GM19397 (cell line): ENCODE measurements around the gene ISX.

Experiments used
- ATAC-seq: cut with Tn5 transposase; IDR thresholded peaks from one replicate; pipeline ENCODE4 v1.9.1; 2021; ENCODE audit warnings: mild to moderate bottlenecking, moderate library complexity; ENCODE audit not compliant: unreplicated experiment

The ISX gene

GRCh38 chr22:35051791-35052190, 14.2 kb upstream of the ISX start:
- ATAC-seq = no peak

DNA sequence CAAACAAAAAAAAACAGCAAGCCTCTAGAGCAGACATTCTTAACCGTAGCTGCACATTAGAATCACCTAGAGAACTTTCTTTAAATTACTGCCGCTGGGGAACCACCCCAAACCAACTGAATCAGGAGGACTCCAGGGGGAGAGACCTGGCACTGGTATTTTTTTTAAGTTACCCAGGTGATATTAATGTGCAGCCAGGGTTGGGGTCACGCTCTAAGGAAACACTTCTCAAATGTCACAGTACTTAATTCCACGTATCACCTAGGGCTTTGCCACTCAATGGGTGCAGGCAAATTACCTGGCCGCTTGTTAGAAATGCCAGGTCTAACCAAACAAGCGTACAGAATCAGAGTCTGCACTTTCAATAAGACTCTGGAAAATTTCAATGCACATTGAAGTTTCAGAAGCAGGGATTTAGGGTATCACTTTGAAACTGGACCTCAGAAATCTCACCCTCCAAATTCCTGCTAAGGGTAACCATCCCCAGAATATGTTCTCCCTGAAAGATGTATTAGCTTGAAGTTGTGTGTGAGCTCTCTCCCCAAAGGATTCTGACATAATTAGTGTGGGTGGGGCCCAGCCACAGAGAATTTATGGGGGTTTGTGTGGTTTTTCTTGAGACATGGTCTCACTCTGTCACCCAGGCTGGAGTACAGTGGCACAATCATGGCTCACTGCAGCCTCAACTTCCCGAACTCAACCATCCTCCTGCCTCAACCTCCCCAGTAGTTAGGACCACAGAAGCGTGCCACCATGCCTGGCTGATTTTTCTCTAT, 12.7 kb upstream of the ISX start:
- ATAC-seq = no peak

- ATAC-seq = no peak
These were observed 11.9 kb upstream of the ISX start for GRCh38 chr22:35054064-35054463.

DNA sequence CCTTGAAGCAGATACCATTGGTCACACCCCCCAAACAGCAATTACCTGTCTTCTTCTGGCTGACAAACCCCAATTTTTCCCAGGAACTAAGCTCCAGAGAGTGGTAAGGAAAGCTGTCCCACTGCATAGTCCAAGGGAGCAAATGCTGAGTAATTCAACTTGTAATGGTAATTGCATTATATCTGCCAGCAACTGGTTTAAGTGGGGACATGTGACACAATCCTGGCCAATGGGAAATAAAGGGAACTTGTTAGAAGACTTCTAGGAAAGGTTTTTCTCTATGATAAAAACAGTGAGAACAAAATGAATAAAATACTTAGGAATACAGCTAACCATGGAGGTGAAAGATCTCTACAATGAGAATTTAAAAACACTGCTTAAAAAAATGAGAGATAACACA, 9.5 kb upstream of the ISX start:
- no peak for ATAC-seq

GRCh38 chr22:35057155-35057554, 8.8 kb upstream of the ISX start:
- ATAC-seq = no peak

DNA sequence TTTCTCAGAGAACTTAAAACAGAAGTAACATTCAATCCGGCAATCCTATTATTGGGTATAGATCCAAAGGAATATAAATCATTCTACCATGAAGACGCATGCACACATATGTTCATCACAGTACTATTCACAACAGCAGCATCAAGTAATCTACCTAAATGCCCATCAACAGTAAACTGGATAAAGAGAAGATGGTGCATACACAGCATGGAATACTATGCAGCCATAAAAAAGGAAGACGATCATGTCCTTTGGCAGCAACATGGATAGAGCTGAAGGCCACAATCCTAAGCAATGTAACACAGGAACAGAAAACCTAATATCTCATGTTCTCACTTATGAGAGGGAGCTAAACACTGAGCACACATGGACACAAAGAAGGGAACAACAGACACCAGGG, 6.3 kb upstream of the ISX start:
- no peak for ATAC-seq

- ATAC-seq = no peak
These were observed 1.3 kb upstream of the ISX start for GRCh38 chr22:35064664-35065063.

DNA sequence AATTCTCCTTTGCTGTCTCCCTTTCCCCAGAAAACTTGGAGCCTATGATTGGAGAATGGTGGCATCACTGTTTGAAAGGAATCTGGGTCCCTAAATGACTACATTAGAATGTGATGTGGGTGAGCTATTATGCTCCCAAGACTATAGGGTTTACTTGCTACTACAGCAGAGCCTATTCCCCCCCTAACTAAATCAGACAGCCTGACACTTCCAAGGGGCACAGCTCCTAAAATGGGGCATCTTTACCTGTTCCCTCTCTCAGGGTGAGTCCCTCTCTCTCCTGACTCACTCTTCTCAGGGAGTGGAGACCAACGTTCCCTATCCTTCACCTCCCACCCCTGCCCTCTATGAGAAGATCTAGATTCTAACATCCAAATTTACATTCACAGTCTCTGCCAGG, 775 bp upstream of the ISX start:
- no peak for ATAC-seq

- ATAC-seq = no peak
These were observed 810 bp downstream of the ISX start for GRCh38 chr22:35066768-35067167.

DNA sequence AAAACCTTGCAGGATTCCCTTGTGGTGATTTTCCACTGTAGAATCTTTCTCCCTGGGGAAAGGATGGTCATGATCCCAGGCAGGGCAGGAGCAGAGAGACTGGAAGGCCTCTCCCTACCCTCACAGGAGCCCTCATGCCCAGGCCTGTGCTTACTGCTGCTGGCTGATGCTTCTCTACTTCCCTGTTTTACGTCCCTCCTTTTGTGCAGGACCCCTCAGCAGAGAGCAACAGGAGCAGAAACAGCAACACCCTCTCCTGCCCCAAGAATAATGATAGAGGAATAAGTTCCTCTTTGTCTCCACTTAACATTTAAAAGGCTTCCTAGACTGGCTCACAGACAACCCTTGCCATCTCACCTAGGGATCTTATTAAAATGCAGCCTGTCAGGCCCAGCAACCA, 3.6 kb downstream of the ISX start:
- ATAC-seq = no peak

DNA sequence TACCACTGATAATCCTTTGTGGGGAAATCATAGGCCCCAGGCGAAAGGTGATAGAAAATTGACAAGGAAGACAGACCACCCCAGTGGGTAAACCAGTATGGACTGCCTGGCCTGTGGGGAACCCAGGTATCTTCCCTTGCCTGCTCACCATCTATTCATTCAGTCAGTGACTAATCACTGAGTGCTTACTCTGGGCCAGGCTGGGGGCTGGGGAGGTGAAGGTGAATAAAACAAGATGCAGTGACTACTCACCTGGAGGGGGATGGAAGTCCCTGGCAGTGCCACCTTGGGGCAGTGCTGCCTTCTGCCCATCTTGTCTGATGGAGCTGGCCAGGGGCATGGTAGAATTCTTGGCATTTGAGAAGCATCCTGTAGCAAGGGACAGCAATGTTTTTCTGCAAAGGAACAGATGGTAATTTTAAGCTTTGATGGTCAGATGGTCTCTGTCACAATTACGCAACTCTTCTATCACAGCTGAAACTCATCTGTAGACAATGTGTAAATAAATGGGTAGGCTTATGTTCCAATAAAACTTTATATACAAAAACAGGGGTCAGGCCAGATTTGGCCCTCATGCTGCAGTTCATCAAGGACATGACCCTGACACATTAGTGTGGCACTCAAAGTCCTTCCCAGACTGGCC, 4.6 kb downstream of the ISX start:
- no peak for ATAC-seq

GRCh38 chr22:35071784-35072183, 5.8 kb downstream of the ISX start:
- ATAC-seq = no peak

DNA sequence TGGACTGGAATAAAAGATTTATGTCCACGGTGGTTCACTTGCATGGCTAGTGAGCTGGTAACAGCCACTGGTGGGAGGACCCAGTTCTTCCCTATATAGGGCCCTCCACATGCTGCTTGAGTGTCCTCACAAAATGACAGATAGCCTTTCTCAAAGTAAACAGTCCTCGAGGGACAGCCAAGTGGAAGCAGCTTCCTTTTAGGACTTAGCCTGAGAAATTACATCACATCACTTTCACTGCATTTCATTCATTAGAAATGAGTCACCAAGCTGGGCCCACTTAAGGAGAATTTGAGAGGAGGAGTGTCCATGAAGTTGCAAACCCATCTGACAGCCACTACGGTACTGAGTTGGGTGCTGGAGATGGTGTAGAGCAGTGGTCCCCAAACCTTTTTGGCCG, 7.0 kb downstream of the ISX start:
- ATAC-seq = no peak

- no peak for ATAC-seq
These were observed 8.6 kb downstream of the ISX start for GRCh38 chr22:35074583-35074982.

DNA sequence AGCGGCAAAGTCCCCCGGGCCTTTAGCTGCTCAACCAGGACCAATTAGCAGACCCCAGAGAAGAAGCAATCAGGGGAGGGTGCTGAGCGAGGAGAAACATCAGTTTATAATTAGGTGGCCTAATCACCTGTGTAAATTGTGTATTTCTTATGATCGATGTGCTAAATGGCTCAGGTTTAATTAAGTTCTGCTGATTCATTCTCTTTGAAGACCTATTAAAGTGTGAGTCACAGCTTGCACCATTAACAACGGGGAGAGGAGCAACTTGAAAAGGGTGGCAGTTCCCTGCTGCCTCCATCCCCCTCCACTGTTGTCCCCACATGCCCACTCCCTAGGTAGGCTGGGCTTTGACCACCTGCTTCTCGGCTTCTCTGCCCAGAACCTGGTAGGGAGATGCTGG, 10.7 kb downstream of the ISX start:
- no peak for ATAC-seq

DNA sequence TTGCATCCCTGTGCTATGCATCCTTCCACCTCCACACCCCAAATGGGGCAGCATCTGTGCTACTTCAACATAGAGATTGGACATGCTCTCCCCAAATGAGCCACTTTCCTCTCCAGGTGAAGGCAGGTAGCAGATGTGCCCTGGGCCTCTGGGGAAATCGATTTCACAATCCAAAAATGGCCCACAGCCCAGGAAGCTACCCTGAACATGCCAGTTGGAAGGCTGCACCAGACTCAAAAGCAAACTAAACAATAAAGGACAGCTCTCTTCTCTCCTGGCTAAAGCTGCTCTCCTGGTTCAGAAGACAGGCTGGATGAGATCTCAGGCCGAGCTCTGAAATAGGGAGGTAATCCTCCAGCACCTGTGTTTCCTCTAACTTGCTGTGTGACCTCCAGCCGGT, 19.7 kb downstream of the ISX start:
- no peak for ATAC-seq

DNA sequence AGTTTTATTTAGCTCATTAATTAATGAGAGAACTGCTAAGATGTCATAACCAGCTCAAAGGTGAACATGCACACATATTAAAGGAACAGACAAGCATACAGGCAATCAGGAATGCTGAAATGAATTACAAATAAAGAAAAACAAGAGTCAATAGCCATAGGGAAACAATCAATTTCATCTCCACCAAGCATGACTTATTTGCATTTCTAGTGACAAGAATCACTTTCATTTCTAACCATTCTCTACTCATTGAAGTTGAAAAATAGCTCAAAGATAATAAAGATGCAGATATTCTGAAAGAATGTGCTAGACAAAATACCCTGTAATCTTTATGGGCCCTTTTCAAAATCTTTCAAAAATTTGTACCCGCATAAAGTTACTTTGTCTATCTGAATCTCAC, 23.2 kb downstream of the ISX start:
- ATAC-seq = no peak

DNA sequence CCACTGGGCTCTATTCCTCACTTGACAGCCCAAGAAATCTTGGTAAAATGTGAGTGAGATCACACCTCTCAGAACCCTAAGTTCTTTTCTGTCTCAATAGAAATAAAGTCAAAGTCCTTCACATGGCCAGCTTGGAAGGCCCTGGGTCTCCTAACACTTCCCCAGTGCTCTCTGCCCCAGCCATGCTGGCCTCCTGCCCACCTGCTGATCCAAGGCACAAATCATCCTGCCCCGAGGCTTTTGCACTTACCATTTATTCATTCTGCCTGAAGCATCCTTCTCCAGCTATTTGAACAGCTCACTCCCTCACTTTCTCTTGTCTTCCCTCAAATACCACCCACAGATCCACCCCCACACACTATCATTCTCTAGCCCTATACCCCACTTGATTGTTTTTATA, 26.4 kb downstream of the ISX start:
- no peak for ATAC-seq

DNA sequence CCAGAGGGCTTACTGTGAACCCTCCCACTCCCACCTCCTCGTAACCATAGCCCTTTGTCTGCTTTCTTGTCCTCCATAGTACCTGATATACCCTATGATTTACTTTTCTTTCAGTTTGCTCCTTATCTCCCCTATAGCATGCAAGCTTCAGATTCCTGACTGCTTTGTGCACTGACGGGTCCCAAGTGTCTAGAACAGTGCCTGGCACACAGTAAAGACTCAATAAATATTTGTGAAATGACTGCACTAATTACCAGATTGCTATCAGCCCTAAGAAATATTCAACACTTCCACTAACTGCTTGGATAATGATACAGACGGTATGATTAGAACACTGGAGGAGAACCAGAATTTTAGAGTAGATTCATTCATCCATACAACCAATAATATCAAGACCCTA, 33.0 kb downstream of the ISX start:
- no peak for ATAC-seq

GRCh38 chr22:35099883-35100282, 33.9 kb downstream of the ISX start:
- ATAC-seq = no peak

DNA sequence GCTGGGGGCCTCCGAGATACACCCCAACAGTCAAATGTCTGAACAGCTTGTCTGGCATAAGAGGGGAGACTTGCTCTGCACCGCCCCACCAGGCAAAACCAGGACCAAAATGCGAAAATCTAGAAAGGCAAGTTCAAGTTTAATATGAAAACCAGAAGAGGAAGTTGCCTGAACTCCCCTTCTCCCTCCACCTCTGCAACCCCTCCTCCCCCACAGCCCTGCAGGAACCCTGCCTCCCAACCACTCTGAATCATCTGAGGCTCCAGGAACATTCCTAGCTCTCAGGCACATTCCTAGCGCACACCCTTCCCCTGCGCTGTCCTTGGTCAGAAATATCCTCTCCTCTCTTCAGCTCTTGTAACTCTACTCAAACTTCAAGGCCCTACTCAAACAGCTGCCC, 36.7 kb downstream of the ISX start:
- ATAC-seq = no peak

DNA sequence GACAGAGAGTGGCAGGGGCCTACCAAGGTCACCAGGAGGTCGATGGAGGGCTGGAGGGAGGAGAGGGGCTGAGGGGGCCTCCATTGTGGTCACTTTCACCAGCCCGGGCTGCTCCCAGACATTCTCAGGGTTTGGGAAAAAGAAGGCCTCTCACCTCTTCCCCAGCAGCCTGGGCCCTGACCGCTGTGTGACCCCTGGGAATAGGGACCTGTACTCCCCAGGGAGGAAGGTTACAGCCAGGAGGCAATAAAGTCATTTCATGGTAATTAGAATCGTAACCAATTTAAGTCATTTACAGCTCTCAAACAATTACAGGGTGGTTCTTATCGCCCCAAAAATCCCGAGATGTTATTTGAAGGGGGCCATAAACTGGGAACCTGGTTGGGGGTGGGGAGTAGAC, 37.8 kb downstream of the ISX start:
- no peak for ATAC-seq

GRCh38 chr22:35104491-35104890, 38.5 kb downstream of the ISX start:
- no peak for ATAC-seq
